Measurements from ENCODE around the gene VPS13D. TPM values are rescaled to one million over a fixed set of nuclear protein-coding genes. Genes with fewer than 3 reads are reported as not detected.

The VPS13D gene
- total RNA-seq, 1 experiment from 2014 or later, result 31.6 TPM

DNA sequence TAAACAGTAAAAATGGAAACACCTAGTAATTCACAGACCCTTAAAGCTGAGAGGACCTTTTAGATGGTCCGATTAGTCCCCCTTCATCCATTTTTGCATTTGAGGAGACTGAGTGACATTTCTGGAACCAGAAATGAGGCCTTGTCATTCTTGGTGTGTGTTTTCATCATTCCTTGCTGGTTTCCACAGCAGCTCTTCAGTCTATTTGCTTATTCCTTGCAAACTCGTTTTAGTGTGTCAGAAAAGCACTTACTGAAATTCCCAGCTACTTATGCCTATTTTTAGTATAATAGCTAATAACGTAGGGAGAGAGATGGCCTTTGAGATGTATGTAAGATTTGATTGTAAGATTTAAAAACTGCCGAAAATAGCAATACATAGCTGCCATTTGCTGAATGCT, 70.9 kb downstream of the VPS13D start:
- H3K79me2 ChIP-seq (ENCODE audit: insufficient read depth, low read length), result no peaks in the 10 kb centered on the region
- H3K27me3 ChIP-seq (ENCODE audit: insufficient read depth, low read length), result no peaks in the 10 kb centered on the region
- TF ChIP-seq TCF7L2 (IDR thresholded peaks at IDR 0.05; ENCODE audit: borderline replicate concordance, extremely low read depth, insufficient read depth, insufficient read length), result no peak
- no peak for TF ChIP-seq SRF (IDR thresholded peaks at IDR 0.05; ENCODE audit: low read depth)
- no peak for TF ChIP-seq ELF1 (IDR thresholded peaks at IDR 0.05; ENCODE audit: borderline replicate concordance, low read depth)
- TF ChIP-seq YY1 (IDR thresholded peaks at IDR 0.05; ENCODE audit: extremely low read depth, insufficient replicate concordance, low read depth, low read length), result no peak
- TF ChIP-seq, protein P1, sequence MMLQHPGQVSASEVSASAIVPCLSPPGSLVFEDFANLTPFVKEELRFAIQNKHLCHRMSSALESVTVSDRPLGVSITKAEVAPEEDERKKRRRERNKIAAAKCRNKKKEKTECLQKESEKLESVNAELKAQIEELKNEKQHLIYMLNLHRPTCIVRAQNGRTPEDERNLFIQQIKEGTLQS (IDR thresholded peaks at IDR 0.05), result no peak
- TF ChIP-seq EGR1 (IDR thresholded peaks at IDR 0.05; ENCODE audit: low read depth), result no peak
- TF ChIP-seq POLR2AphosphoS5 (IDR thresholded peaks at IDR 0.05; ENCODE audit: low read depth, low read length), result no peak
- no peak for TF ChIP-seq EZH2phosphoT487 (IDR thresholded peaks at IDR 0.05; ENCODE audit: borderline replicate concordance)
- TF ChIP-seq, protein P2, sequence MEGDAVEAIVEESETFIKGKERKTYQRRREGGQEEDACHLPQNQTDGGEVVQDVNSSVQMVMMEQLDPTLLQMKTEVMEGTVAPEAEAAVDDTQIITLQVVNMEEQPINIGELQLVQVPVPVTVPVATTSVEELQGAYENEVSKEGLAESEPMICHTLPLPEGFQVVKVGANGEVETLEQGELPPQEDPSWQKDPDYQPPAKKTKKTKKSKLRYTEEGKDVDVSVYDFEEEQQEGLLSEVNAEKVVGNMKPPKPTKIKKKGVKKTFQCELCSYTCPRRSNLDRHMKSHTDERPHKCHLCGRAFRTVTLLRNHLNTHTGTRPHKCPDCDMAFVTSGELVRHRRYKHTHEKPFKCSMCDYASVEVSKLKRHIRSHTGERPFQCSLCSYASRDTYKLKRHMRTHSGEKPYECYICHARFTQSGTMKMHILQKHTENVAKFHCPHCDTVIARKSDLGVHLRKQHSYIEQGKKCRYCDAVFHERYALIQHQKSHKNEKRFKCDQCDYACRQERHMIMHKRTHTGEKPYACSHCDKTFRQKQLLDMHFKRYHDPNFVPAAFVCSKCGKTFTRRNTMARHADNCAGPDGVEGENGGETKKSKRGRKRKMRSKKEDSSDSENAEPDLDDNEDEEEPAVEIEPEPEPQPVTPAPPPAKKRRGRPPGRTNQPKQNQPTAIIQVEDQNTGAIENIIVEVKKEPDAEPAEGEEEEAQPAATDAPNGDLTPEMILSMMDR (IDR thresholded peaks at IDR 0.05 in 2 of 3, conservative IDR thresholded peaks at IDR 0.05 in 1 of 3; ENCODE audit: borderline replicate concordance in 1 of 3, insufficient read depth in 1 of 3, low read depth in 2 of 3, low read length in 2 of 3), result no peak
- TF ChIP-seq FOSL1 (IDR thresholded peaks at IDR 0.05; ENCODE audit: low read depth), result no peak
- no peak for TF ChIP-seq JUND (IDR thresholded peaks at IDR 0.05)
- TF ChIP-seq POLR2A (IDR thresholded peaks at IDR 0.05; ENCODE audit: borderline replicate concordance, extremely low read depth, insufficient read depth, insufficient read length), result no peak
- TF ChIP-seq, protein P3, sequence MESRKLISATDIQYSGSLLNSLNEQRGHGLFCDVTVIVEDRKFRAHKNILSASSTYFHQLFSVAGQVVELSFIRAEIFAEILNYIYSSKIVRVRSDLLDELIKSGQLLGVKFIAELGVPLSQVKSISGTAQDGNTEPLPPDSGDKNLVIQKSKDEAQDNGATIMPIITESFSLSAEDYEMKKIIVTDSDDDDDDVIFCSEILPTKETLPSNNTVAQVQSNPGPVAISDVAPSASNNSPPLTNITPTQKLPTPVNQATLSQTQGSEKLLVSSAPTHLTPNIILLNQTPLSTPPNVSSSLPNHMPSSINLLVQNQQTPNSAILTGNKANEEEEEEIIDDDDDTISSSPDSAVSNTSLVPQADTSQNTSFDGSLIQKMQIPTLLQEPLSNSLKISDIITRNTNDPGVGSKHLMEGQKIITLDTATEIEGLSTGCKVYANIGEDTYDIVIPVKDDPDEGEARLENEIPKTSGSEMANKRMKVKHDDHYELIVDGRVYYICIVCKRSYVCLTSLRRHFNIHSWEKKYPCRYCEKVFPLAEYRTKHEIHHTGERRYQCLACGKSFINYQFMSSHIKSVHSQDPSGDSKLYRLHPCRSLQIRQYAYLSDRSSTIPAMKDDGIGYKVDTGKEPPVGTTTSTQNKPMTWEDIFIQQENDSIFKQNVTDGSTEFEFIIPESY (IDR thresholded peaks at IDR 0.05; ENCODE audit: extremely low read depth, insufficient replicate concordance, low read length), result no peak
- ChIA-PET POLR2A (no interaction called here), RAD21 (ENCODE audit: low non-redundant PET in 1 of 2, low total read pairs in 2 of 2, uncharacterized antibody in 2 of 2, unreplicated experiment in 2 of 2) (no interaction called here), CTCF (no interaction called here)
- no peaks in the 10 kb centered on the region for H4K20me1 ChIP-seq (ENCODE audit: insufficient read depth)
- H3K4me3 ChIP-seq (replicated peaks in 1 of 2; ENCODE audit: low read depth in 1 of 2, low read length in 2 of 2), result no peak overlapping the region
- no TSS peak for BruUV-seq (replicated peaks)
- no peak overlapping the region for H3K27ac ChIP-seq (ENCODE audit: low read depth, low read length)
- DNase-seq (ENCODE audit: low read depth, low spot score) (no peak), ATAC-seq (no peak)
- no peaks in the 10 kb centered on the region for H3K9me2 ChIP-seq (ENCODE audit: insufficient read depth)
- no peak overlapping the region for H2AFZ ChIP-seq (ENCODE audit: low read depth, low read length, poor library complexity, severe bottlenecking)
- intact Hi-C loops (cut with micrococcal nuclease), result no loop called here
- no peak overlapping the region for H3K9ac ChIP-seq (ENCODE audit: low read length)
- H3K4me2 ChIP-seq (ENCODE audit: low read length), result no peak overlapping the region
- peaks cover 0 to under 1% of the 10 kb centered on the region in 2 experiments; a peak in 1 of 4 replicates for H3K36me3 ChIP-seq (ENCODE audit: control insufficient read depth in 1 of 2, insufficient read depth in 2 of 2, low read length in 2 of 2)
- no peaks in the 10 kb centered on the region for H3K9me3 ChIP-seq (ENCODE audit: control insufficient read depth in 1 of 2, insufficient read depth in 1 of 2, low read depth in 1 of 2, low read length in 2 of 2)
- no peaks in the 10 kb centered on the region for H3K4me1 ChIP-seq (ENCODE audit: control insufficient read depth in 1 of 2, insufficient read depth in 2 of 2, low read length in 2 of 2)

All from HCT116 (cell line).